Spinal cord (tissue), 10 donors: ENCODE results near the gene EPHA3. TPM values are rescaled to one million over a fixed set of nuclear protein-coding genes. Genes with fewer than 3 reads are reported as not detected.

Source experiments
- DNase-seq, 6 donors: peaks; one replicate each; pipeline versions ENCODE4 v3.0.0 to v3.0.0-alpha.2; 2013 to 2015; ENCODE audit warnings: low spot score in 6 of 6, low read depth in 4 of 6
- H3K27ac ChIP-seq: one replicate; pipeline ENCODE4 v1.5.1; 2013; ENCODE audit warnings: low read depth, low read length, control low read depth
- H3K27me3 ChIP-seq: one replicate; pipeline ENCODE4 v1.6.1; 2013; ENCODE audit warnings: low read length; ENCODE audit not compliant: control insufficient read depth, insufficient read depth
- H3K36me3 ChIP-seq: one replicate; pipeline ENCODE4 v1.6.1; 2013; ENCODE audit warnings: low read length; ENCODE audit not compliant: control insufficient read depth, insufficient read depth
- H3K4me1 ChIP-seq: one replicate; pipeline ENCODE4 v1.6.1; 2013; ENCODE audit warnings: low read length; ENCODE audit not compliant: control insufficient read depth, insufficient read depth
- H3K4me3 ChIP-seq: one replicate; pipeline ENCODE4 v1.5.1; 2013; ENCODE audit warnings: low read depth, low read length, control low read depth
- H3K9me3 ChIP-seq: one replicate; pipeline ENCODE4 v1.6.1; 2013; ENCODE audit warnings: low read length; ENCODE audit not compliant: control insufficient read depth, insufficient read depth
- WGBS: methylation state at CpG from one replicate; pipeline ENCODE4 v1.1.5; 2013; ENCODE audit warnings: missing lambda C conversion rate; ENCODE audit not compliant: insufficient coverage; 5-methylcytosine and 5-hydroxymethylcytosine counted together
- polyA plus RNA-seq, 2 donors: library from polyadenylated mRNA; unstranded; fragments of 120-200 nt; gene quantifications; one replicate each; pipeline ENCODE4 v1.2.1, GENCODE V29; 2013; ENCODE audit not compliant: insufficient read length in 2 of 2
- total RNA-seq, 2 donors: library from RNA; depleted of rRNA in 1 of 2; stranded (reverse); fragments of 120-200 nt in 1 of 2; fragments of >200 nt in 1 of 2; gene quantifications; one replicate each; pipeline versions ENCODE4 v1.2.3 to v1.2.4, GENCODE V29; 2013 to 2014
- donor health status: healthy.

EPHA3 gene
- total and polyA plus RNA-seq, 4 donors, result 10.5 to 44.6 (median 28.6) TPM

GRCh38 chr3:89472101-89472500, 364.7 kb downstream of the EPHA3 start:
- DNase-seq, result peak in 1 of 6 donors; percentile 20
- Histone ChIP-seq H3K27me3 (no peaks in the 10 kb centered on the region), H3K9me3 (no peaks in the 10 kb centered on the region), H3K4me1 (no peaks in the 10 kb centered on the region), H3K27ac (no peak overlapping the region), H3K4me3 (no peak overlapping the region), H3K36me3 (no peaks in the 10 kb centered on the region)
- 90% methylated on average over 3 of the region's 4 CpGs for WGBS

GRCh38 chr3:89474333-89475130, 367.1 kb downstream of the EPHA3 start:
- Histone ChIP-seq H3K27me3 (no peaks in the 10 kb centered on the region), H3K4me1 (no peaks in the 10 kb centered on the region), H3K9me3 (no peaks in the 10 kb centered on the region), H3K27ac (no peak overlapping the region), H3K36me3 (no peaks in the 10 kb centered on the region), H3K4me3 (no peak overlapping the region)
- no CpG with 5 or more reads among the region's 4 CpGs for WGBS
- DNase-seq, result no peak

GRCh38 chr3:89488800-89489580, 381.6 kb downstream of the EPHA3 start:
- Histone ChIP-seq H3K27ac (no peak overlapping the region), H3K4me3 (no peak overlapping the region), H3K4me1 (no peaks in the 10 kb centered on the region), H3K9me3 (no peaks in the 10 kb centered on the region), H3K36me3 (no peaks in the 10 kb centered on the region), H3K27me3 (no peaks in the 10 kb centered on the region)
- DNase-seq, result no peak
- no CpG with 5 or more reads among the region's 4 CpGs for WGBS

- Histone ChIP-seq H3K27me3 (no peaks in the 10 kb centered on the region), H3K9me3 (no peaks in the 10 kb centered on the region), H3K4me3 (no peak overlapping the region), H3K27ac (no peak overlapping the region), H3K36me3 (no peaks in the 10 kb centered on the region), H3K4me1 (no peaks in the 10 kb centered on the region)
- WGBS, result 100% methylated on average over 2 of the region's 4 CpGs
- DNase-seq, result no peak
These were observed 382.7 kb downstream of the EPHA3 start for GRCh38 chr3:89490129-89490528.

- no CpG with 5 or more reads among the region's 4 CpGs for WGBS
- Histone ChIP-seq H3K9me3 (no peaks in the 10 kb centered on the region), H3K27ac (no peak overlapping the region), H3K4me3 (no peak overlapping the region), H3K27me3 (no peaks in the 10 kb centered on the region), H3K4me1 (no peaks in the 10 kb centered on the region), H3K36me3 (no peaks in the 10 kb centered on the region)
- no peak for DNase-seq
These were observed 387.3 kb downstream of the EPHA3 start for GRCh38 chr3:89494734-89495133.

GRCh38 chr3:89503891-89504391, 396.5 kb downstream of the EPHA3 start:
- Histone ChIP-seq H3K4me3 (no peak overlapping the region), H3K27me3 (no peaks in the 10 kb centered on the region), H3K9me3 (no peaks in the 10 kb centered on the region), H3K36me3 (no peaks in the 10 kb centered on the region), H3K4me1 (no peaks in the 10 kb centered on the region), H3K27ac (no peak overlapping the region)
- no peak for DNase-seq
- whole genome bisulfite sequencing, result no CpG with 5 or more reads among the region's 2 CpGs

GRCh38 chr3:89504432-89504831, 397.0 kb downstream of the EPHA3 start:
- 38% methylated on average over 1 of the region's 4 CpGs for WGBS
- H3K4me3 ChIP-seq, result no peak overlapping the region
- H3K9me3 ChIP-seq, result no peaks in the 10 kb centered on the region
- no peak overlapping the region for H3K27ac ChIP-seq
- H3K36me3 ChIP-seq, result no peaks in the 10 kb centered on the region
- no peaks in the 10 kb centered on the region for H3K27me3 ChIP-seq
- DNase-seq, result no peak
- no peaks in the 10 kb centered on the region for H3K4me1 ChIP-seq

- Histone ChIP-seq H3K36me3 (no peaks in the 10 kb centered on the region), H3K27me3 (no peaks in the 10 kb centered on the region), H3K9me3 (no peaks in the 10 kb centered on the region), H3K27ac (no peak overlapping the region), H3K4me1 (no peaks in the 10 kb centered on the region), H3K4me3 (no peak overlapping the region)
- DNase-seq, result peak in 1 of 6 donors; percentile 9
- no CpG with 5 or more reads among the region's 3 CpGs for WGBS
These were observed 399.2 kb downstream of the EPHA3 start for GRCh38 chr3:89506462-89507103.

- DNase-seq, result peak in 1 of 6 donors; percentile 4
- no peaks in the 10 kb centered on the region for H3K4me1 ChIP-seq
- no peak overlapping the region for H3K4me3 ChIP-seq
- WGBS, result 60% methylated on average over 1 of the region's 1 CpG
- H3K27me3 ChIP-seq, result no peaks in the 10 kb centered on the region
- H3K27ac ChIP-seq, result no peak overlapping the region
- no peaks in the 10 kb centered on the region for H3K36me3 ChIP-seq
- H3K9me3 ChIP-seq, result no peaks in the 10 kb centered on the region
These were observed 413.9 kb downstream of the EPHA3 start for GRCh38 chr3:89521328-89521727.
